Testis (tissue), 2 donors: ENCODE measurements around the gene GALNT11.

Experiments
- CTCF ChIP-seq, 3 experiments: fragments of 450-650 bp in 2 of 3; fragments of 200-600 bp in 1 of 3; sonication (generic) in 1 of 3; IDR thresholded peaks; one replicate each; pipeline ENCODE4 v1.5.1; 2016 to 2019; ENCODE audit warnings: antibody characterized with exemption in 3 of 3, mild to moderate bottlenecking in 2 of 3, moderate library complexity in 1 of 3
- POLR2A ChIP-seq: fragments of 450-650 bp; IDR thresholded peaks from one replicate; pipeline ENCODE4 v1.6.1; 2017; ENCODE audit warnings: antibody characterized with exemption, mild to moderate bottlenecking, moderate library complexity

GRCh38 chr7:152142976-152143595 lies 117.6 kb downstream of the GALNT11 start:
- TF ChIP-seq CTCF (IDR thresholded peaks at IDR 0.05) = no peak
- TF ChIP-seq POLR2A = no peak
